NCI-H187 treated with DMSO at 0.1 percent for 48 hours (cell line): ENCODE results near the gene STRIP1.
"Not testable (repeated sequence)": the region's sequence is repeated elsewhere in the genome, so short reads cannot be mapped to it uniquely, and the experiment has no call there.

Source experiments
- DNase-seq: peaks from one replicate; lab custom pipeline; 2025; lab: John Stamatoyannopoulos, UW

The STRIP1 gene

DNA sequence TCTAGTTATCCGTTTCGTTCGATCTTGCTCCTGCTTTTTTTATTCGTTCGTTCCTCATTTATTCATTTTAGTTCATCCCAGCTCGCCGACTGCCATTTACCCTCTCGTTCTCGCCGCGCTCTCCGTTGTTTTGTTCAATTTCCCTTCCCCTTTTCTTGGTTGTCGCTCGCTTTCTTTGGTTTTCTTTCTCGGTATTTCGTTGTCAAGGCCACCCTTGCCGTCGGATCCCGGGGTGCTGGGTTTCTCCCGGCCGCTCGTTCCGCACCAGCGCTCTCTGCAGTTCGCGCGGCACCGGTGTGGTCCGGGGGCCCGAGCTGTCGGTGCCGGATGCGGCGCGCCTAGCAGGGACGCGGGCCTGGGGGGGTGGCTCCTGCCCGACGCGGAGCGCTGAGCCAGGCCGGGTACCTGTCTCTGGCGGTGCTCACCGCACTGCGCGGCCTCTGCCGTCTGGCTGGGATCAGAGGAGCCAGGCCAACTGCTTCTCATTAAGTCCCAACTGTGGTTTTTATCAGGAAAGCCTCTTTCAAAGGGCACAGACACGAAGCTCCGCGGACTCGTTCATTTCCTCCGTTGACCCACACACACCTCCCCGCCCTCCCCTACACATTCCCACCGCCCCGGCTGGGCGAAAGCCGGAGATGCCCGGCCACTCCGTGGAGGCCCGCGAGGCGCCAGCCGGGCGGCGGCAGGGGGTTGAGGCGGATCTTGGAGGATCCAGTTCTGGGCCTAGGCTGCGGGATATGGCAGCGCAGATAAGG, 34.4 kb downstream of the STRIP1 start:
- no peak for DNase-seq

- no peak for DNase-seq
Observed at GRCh38 chr1:110069404-110070281, 35.2 kb downstream of the STRIP1 start.

DNA sequence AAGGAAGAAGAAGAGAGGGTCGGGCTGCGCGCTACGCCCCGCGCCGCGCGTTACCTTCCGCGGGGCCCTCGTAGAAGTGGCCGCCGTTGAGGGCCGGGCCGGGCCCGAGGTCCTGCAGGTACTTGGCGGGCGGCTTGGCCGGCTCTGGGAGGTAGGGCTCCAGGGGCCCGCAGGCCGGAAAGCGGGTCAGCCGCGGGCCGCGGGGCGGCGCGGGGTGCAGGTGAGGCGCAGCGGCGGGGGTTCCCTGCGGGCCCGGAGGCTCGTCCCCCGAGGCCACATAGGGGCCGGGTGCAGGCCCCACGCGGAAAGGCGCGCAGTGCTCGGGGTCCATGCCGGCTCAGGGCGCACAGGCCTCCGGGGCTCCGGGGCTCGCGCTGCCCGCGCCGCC, 35.9 kb downstream of the STRIP1 start:
- no peak for DNase-seq

- DNase-seq = no peak
Observed at GRCh38 chr1:110070671-110071242, 36.3 kb downstream of the STRIP1 start, which contains the start of gene ALX3. Gene ALX3 (minus strand): TSS chr1:110070672. CDS start chr1:110070612, 60 bp downstream.

DNA sequence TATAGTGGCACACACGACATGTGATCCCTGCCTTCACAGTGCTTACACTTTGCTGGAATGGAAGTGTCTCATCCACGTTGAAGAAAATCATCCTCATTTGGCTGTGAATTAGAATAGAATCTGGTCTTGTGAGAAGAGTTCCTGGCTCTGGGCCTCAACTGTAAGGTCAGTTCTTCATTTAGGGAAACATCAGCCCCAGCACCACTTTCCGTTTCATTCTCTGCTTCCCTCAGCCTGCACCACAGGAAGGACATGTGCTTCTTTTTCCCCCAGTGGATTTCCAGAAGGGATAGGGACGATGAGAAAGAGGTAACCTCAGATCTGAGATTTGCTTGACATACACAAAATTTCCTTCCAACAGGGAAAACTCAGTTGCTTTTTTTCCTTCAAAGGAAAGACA, 39.7 kb downstream of the STRIP1 start:
- no peak for DNase-seq

DNA sequence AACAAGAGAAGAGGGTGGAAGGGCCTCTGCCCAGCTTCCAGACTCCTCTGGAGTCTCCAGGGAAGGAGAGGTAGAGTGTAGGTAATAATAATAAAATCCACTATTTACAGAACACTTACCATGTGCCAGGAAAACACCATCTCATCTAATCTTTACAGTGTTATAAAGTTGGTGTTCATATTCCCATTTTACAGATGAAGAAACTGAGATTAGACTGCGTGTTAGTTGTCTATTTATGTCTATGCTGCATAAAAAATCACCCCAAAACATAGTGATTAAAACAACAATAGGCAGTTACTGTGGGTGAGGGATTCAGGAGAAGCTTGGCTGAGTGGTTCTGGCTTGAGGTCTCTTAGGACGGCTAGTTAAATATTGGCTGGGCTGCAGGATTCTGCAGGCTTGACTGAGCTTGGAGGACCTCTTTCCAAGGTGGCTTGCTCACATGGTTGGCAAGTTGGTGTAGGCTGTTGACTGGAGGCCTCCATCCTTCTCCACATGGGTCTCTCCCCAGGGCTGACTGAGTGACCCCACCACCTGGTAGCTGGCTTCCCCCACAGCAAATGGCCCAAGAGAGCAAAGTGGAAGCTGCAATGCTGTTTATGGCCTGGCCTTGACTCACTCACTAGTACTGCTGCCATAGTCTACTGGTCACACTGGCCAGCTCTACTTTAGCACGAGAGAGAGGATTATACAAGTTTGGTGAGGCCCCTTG, 42.5 kb downstream of the STRIP1 start:
- DNase-seq = no peak

- not testable (repeated sequence) for DNase-seq
Observed at GRCh38 chr1:110079995-110080394, 45.6 kb downstream of the STRIP1 start.

GRCh38 chr1:110081061-110081460, 46.6 kb downstream of the STRIP1 start:
- DNase-seq = no peak

GRCh38 chr1:110082477-110082876, 48.1 kb downstream of the STRIP1 start:
- DNase-seq = no peak

DNA sequence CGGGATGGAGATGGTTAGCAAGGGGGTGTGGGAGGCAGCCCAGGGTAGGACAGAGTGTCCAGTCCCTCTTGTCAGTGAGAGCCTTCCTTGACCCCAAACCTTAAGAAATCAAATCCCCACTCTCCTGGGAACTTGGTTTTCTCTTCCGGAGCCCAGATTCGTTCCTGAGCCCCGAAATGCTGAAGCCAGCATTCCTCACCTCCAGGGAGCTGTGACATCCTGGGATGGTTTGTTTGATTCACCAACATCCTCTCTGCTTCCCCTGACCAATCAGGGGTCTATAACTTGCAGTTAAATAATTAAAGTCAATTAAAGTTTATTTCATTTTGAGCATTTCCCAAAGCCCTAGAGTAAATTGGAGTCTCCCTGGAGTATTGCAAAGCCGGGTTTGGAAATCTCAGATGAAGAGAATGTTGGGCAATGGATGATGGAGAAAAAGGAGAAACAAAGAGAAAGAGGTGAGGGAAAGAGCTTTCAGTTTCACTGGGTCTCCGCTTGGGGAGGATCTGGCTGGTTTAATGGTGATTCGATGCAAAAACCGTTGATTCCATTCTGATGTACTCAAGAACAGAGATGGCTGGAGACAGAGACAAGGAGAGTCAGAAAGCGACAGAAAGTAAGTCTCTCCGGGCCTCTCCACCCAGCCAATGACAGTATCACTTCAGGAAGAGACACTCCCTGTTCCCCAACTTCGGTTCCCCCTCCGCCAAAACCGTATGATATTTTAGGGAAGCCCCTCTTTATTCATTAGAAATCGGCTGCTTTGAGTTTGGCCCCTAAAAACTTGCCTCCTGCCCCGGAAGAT, 48.8 kb downstream of the STRIP1 start:
- no peak for DNase-seq

DNA sequence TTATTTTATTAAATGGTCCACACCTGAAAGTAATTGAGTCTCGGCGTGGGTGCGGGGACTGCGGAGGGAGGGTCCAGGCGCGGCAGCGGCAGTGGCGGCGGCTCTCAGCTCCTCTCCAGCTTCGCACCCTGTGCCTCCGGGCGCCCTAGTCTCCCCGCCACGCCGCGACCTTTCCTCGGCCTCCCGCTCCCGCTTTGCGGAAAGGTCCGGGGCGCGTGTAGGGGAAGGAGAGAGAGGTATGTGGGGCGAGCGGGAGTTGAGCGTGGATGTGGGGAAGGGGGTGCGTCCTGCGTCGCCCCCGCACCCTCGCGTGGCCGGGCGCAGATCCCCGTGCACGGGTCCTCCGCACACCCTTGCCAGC, 49.4 kb downstream of the STRIP1 start:
- no peak for DNase-seq

DNA sequence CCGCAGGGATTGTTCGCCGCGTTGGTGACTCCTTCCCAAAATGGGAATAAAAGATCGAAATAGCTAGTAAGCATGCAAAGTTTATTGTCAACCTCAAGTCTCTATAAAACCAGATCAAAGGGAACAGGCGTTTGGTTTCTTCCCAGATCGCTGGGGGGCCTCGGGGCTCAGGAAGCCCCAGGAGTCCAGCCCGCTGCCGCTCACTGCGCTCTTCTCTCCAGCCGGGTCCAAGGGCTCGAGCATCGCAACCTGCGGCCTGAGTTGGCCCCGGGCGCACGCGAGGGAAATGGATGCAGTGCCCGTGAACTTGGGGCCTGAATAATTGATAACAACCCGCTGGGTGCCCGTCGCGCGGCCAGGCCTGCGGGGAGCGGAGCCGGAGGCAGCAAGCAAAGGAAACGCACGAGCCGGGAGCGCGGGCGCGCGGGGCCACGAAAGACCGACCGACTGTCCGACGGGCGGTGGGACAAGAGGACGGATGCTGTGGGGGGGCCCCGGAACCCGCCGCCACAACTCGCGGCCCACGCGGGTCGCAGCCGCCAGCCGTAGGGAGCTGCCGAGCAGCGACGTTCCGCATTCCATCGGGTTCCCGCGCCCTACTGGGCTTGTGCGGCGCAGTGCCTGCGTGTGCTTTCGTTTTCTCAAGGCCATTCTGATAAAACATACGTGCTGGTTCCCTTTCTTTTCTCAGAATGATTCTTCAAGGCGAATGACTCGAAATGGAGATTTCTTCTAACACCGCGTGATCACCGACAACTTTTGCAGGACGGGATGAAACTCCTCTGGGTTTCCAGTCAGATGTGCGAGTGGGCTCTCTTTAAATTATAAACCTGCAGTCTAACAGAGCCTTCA, 50.0 kb downstream of the STRIP1 start:
- no peak for DNase-seq

GRCh38 chr1:110085671-110086070, 51.2 kb downstream of the STRIP1 start:
- no peak for DNase-seq

GRCh38 chr1:110086961-110087360, 52.5 kb downstream of the STRIP1 start:
- DNase-seq = no peak

GRCh38 chr1:110087812-110088738, 53.7 kb downstream of the STRIP1 start:
- no peak for DNase-seq

DNA sequence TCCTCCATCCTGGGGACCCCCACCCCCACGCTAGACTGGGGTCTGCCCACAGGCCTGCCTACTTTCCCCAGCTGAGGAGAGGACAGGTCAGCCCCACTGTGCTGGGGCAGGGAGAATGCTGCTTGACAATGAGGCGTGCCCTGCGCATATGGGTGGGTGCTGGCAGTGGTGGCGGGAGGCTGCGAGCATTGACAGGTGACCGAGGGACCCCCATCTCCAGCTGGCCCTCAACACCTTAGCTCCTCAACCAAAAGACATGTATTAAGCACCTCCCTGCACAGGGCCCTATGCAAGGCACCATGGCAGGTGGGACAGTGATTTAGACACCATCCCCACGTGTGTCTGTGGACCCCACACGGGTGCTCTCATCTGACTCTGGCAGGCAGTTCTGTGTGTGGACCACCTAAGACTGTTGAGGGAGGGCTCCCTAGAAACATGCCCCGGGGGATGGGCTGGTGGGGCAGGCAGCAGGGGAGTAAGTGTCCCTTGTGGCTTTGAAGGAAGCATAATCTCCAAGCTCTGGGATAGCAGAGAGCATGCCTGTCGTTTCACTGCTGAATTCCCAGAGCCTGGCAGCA, 54.4 kb downstream of the STRIP1 start:
- no peak for DNase-seq

GRCh38 chr1:110089561-110090275, 55.3 kb downstream of the STRIP1 start:
- DNase-seq = no peak

DNA sequence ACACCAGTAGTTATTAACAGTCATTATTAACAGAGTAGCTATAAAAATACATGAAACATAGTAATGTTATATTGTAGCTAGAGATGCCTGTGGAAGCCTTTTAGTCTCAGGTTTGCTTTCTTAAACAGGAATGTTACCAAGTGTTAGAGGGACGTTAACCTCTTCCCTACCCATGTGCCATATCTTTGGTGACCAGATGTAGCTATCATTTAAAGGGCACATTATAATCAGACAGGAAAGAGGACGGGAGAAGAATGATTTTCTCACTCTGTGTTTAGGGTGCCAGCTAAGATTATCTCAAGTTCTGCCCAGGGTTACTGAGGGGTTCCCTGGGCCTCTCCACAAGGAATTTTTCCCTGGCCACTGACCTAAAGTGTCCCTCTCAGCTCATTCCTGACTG, 57.0 kb downstream of the STRIP1 start:
- DNase-seq = no peak
